ENCODE measurements around the gene PRKN.

DNA sequence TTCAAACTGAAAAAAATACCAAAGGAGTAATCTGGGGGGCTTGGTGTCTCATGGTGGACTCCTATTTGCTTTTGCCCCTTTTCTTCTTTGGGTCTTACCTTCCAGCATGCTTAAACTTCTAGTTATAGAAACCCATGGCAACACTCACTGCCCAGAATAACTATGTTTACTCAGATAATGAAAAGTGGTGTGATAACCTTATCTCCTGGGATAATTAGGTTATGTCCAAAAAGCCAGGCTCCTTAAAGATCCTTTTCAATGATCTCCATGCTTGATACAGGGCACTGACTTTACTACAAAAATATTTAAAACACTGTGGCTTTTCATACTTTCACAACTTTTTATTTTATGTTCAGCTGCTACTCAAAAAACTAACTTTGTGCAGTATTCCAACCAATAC, 245.6 kb downstream of the PRKN start:
- TF ChIP-seq, protein P1, sequence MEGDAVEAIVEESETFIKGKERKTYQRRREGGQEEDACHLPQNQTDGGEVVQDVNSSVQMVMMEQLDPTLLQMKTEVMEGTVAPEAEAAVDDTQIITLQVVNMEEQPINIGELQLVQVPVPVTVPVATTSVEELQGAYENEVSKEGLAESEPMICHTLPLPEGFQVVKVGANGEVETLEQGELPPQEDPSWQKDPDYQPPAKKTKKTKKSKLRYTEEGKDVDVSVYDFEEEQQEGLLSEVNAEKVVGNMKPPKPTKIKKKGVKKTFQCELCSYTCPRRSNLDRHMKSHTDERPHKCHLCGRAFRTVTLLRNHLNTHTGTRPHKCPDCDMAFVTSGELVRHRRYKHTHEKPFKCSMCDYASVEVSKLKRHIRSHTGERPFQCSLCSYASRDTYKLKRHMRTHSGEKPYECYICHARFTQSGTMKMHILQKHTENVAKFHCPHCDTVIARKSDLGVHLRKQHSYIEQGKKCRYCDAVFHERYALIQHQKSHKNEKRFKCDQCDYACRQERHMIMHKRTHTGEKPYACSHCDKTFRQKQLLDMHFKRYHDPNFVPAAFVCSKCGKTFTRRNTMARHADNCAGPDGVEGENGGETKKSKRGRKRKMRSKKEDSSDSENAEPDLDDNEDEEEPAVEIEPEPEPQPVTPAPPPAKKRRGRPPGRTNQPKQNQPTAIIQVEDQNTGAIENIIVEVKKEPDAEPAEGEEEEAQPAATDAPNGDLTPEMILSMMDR (IDR thresholded peaks at IDR 0.05; ENCODE audit: extremely low read depth in 1 of 2, insufficient read depth in 1 of 2, low read depth in 1 of 2, low read length in 2 of 2): no peak
- TF ChIP-seq, protein P2, sequence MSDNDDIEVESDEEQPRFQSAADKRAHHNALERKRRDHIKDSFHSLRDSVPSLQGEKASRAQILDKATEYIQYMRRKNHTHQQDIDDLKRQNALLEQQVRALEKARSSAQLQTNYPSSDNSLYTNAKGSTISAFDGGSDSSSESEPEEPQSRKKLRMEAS (IDR thresholded peaks at IDR 0.05; ENCODE audit: insufficient read depth, insufficient read length): no peak
- TF ChIP-seq POLR2A (IDR thresholded peaks at IDR 0.05; ENCODE audit: low read depth, low read length): no peak
- TF ChIP-seq EZH2 (IDR thresholded peaks at IDR 0.05; ENCODE audit: borderline replicate concordance, low read depth, low read length, severe bottlenecking): no peak
- TF ChIP-seq POLR2AphosphoS5 (IDR thresholded peaks at IDR 0.05; ENCODE audit: insufficient read depth, low read depth, low read length): no peak

Data from endothelial cell of umbilical vein (primary cell).